Measurements from ENCODE around the gene HIPK4. TPM values are rescaled to one million over a fixed set of nuclear protein-coding genes. Genes with fewer than 3 reads are reported as not detected.

The HIPK4 gene
- total and polyA plus RNA-seq, 9 of the 15 experiments (the other 6 are each of a cell fraction or from before 2014, with no cell fraction given): 0.06 to 0.09 TPM; not detected in 7

- no peak for TF ChIP-seq MLX (CRISPR knock-in tag; conservative IDR thresholded peaks at IDR 0.05)
- TF ChIP-seq PHF8 (IDR thresholded peaks at IDR 0.05; ENCODE audit: borderline replicate concordance, low read length): peak; percentile 62; the same call in 1 of the 2 replicates
- TF ChIP-seq GATAD2A (IDR thresholded peaks at IDR 0.05): peak; percentile 77; the same call in 1 of the 2 replicates
- no peak for TF ChIP-seq ZKSCAN8 (CRISPR knock-in tag; IDR thresholded peaks at IDR 0.05)
- TF ChIP-seq KAT2B (IDR thresholded peaks at IDR 0.05; ENCODE audit: low read depth, low read length): no peak
- no peak for TF ChIP-seq ZNF133 (CRISPR knock-in tag; IDR thresholded peaks at IDR 0.05)
- no peak for TF ChIP-seq ERF (CRISPR knock-in tag; IDR thresholded peaks at IDR 0.05)
- TF ChIP-seq ZNF282 (CRISPR knock-in tag; IDR thresholded peaks at IDR 0.05): no peak
- no peak; the same call in none of the 2 replicates for TF ChIP-seq RNF2 (IDR thresholded peaks at IDR 0.05)
- peak; percentile 78 for TF ChIP-seq POLR2A (conservative IDR thresholded peaks at IDR 0.05)
- no peak for TF ChIP-seq CHD2 (IDR thresholded peaks at IDR 0.05; ENCODE audit: low read depth, low read length)
- TF ChIP-seq, protein P1, sequence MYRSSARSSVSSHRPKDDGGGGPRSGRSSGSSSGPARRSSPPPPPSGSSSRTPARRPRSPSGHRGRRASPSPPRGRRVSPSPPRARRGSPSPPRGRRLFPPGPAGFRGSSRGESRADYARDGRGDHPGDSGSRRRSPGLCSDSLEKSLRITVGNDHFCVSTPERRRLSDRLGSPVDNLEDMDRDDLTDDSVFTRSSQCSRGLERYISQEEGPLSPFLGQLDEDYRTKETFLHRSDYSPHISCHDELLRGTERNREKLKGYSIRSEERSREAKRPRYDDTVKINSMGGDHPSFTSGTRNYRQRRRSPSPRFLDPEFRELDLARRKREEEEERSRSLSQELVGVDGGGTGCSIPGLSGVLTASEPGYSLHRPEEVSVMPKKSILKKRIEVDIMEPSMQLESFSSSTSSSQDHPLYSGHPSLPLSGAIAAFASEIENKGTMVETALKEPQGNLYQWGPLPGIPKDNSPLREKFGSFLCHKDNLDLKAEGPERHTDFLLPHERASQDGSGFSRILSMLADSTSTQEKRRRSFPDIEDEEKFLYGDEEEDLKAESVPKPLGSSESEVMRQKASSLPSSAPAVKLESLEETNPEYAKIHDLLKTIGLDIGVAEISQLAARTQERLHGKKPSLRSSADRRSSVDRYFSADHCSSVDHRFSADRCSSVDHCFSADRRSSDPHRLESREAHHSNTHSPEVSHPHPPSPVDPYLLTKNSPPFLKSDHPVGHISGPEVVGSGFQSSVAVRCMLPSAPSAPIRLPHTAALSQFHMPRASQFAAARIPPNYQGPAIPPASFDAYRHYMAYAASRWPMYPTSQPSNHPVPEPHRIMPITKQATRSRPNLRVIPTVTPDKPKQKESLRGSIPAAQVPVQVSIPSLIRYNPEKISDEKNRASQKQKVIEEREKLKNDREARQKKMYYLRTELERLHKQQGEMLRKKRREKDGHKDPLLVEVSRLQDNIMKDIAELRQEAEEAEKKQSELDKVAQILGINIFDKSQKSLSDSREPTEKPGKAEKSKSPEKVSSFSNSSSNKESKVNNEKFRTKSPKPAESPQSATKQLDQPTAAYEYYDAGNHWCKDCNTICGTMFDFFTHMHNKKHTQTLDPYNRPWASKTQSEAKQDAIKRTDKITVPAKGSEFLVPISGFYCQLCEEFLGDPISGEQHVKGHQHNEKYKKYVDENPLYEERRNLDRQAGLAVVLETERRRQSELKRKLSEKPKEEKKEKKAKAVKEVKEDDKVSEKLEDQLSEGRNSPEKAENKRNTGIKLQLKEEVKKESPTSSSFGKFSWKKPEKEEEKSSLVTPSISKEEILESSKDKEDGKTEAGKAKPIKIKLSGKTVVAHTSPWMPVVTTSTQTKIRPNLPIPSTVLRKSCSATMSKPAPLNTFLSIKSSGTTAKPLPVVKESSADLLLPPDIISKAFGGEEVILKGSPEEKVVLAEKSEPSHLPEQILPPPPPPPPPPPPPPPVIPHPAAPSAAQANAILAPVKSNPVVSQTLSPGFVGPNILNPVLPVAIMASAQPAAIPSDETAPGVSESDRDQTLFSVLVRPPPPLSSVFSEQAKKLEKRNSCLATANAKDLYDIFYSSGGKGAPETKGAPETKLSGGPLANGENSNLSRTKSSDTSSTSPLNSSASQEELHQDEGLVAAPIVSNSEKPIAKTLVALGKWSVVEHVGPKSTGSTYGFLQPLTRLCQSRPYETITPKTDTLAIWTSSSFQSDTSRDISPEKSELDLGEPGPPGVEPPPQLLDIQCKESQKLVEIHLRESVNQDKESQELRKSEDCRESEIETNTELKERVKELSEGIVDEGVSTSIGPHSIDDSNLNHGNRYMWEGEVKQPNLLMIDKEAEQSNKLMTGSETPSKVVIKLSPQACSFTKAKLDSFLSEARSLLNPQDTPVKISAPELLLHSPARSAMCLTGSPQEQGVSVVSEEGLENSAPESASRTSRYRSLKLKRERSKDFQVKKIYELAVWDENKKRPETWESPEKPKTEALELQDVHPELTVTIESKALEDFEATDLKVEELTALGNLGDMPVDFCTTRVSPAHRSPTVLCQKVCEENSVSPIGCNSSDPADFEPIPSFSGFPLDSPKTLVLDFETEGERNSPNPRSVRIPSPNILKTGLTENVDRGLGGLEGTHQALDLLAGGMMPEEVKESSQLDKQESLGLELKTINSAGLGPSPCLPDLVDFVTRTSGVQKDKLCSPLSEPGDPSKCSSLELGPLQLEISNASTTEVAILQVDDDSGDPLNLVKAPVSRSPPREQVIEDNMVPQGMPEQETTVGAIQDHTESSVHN (IDR thresholded peaks at IDR 0.05; ENCODE audit: borderline replicate concordance in 1 of 2, low read depth in 1 of 2): peak in 1 of 2 experiments; percentile 68; a peak in 2 of 4 replicates
- no peak for TF ChIP-seq ETV6 (IDR thresholded peaks at IDR 0.05; ENCODE audit: borderline replicate concordance in 1 of 2, low read depth in 2 of 2, low read length in 1 of 2)
- no peak for TF ChIP-seq ETV6 (CRISPR knock-in tag; IDR thresholded peaks at IDR 0.05; ENCODE audit: borderline replicate concordance)
- peak; percentile 97 for TF ChIP-seq HDGF (IDR thresholded peaks at IDR 0.05)
- TF ChIP-seq POLR2AphosphoS5 (IDR thresholded peaks at IDR 0.05; ENCODE audit: control insufficient read depth, insufficient read depth, low read depth, low read length): 0 out of 2 replicates have a peak, but pooled peaks have one; percentile 31
- TF ChIP-seq SP1 (CRISPR knock-in tag; IDR thresholded peaks at IDR 0.05): peak; percentile 46; the same call in 1 of the 2 replicates
- peak in 1 of 2 experiments; percentile 58; a peak in 2 of 4 replicates for TF ChIP-seq TBL1XR1 (IDR thresholded peaks at IDR 0.05; ENCODE audit: low read length in 2 of 2)
- TF ChIP-seq ZNF766 (CRISPR knock-in tag; conservative IDR thresholded peaks at IDR 0.05): no peak
Observed at GRCh38 chr19:40416918-40417642, 27.1 kb upstream of the HIPK4 start (continued).

All from K562 (cell line).